ENCODE data around the gene MRPL36. TPM values are rescaled to one million over a fixed set of nuclear protein-coding genes. Genes with fewer than 3 reads are reported as not detected.

Gene MRPL36
- total and polyA plus RNA-seq, 4 donors, result 22.3 to 106 (median 56.3) TPM

GRCh38 chr5:1749346-1750124 lies 50.1 kb downstream of the MRPL36 start (continued):
- TF ChIP-seq, protein P1, sequence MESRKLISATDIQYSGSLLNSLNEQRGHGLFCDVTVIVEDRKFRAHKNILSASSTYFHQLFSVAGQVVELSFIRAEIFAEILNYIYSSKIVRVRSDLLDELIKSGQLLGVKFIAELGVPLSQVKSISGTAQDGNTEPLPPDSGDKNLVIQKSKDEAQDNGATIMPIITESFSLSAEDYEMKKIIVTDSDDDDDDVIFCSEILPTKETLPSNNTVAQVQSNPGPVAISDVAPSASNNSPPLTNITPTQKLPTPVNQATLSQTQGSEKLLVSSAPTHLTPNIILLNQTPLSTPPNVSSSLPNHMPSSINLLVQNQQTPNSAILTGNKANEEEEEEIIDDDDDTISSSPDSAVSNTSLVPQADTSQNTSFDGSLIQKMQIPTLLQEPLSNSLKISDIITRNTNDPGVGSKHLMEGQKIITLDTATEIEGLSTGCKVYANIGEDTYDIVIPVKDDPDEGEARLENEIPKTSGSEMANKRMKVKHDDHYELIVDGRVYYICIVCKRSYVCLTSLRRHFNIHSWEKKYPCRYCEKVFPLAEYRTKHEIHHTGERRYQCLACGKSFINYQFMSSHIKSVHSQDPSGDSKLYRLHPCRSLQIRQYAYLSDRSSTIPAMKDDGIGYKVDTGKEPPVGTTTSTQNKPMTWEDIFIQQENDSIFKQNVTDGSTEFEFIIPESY (IDR thresholded peaks at IDR 0.05), result no peak
- TF ChIP-seq RXRA (IDR thresholded peaks at IDR 0.05) (no peak), GABPA (IDR thresholded peaks at IDR 0.05 in 1 of 2, conservative IDR thresholded peaks at IDR 0.05 in 1 of 2) (no peak)

DNA sequence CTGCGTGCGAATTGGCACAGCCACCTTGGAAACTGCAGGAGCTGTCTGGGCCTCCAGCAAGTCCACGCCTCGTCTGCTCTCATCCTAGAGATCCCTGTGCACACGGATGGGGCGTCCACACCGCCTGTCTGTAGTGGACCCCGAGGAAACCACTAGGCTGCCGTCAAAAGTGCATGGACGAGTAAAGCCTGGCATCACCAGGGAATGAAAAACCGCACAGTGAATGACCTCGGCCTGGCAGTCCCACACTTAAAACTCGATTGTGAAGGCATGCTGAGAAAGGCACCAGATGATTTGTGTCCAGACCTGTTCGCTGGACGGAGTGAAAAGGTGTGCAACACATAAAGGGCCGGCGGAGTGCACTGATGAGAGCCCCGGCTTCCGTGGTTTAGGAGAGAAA lies 50.8 kb downstream of the MRPL36 start:
- no peaks in the 10 kb centered on the region for H3K36me3 ChIP-seq (ENCODE audit: control insufficient read depth in 4 of 4, insufficient read depth in 3 of 4, low read depth in 1 of 4, low read length in 3 of 4)
- 81% methylated on average over 19 of the region's 19 CpGs for WGBS
- no peaks in the 10 kb centered on the region for H3K4me1 ChIP-seq (ENCODE audit: control insufficient read depth in 4 of 4, insufficient read depth in 4 of 4, low read length in 3 of 4)
- H3K27me3 ChIP-seq (ENCODE audit: control insufficient read depth in 4 of 4, insufficient read depth in 4 of 4, low read length in 3 of 4), result peaks cover 0 to 4% (median 2%) of the 10 kb centered on the region in 4 donors
- H3K4me3 ChIP-seq (ENCODE audit: low read depth in 1 of 3, low read length in 3 of 3), result no peak overlapping the region
- H3K27ac ChIP-seq (ENCODE audit: low read depth in 1 of 2, low read length in 2 of 2), result no peak overlapping the region
- no peak overlapping the region for H3K9ac ChIP-seq (ENCODE audit: low read depth in 1 of 2, low read length in 2 of 2)
- no peak for DNase-seq (ENCODE audit: low spot score)
- TF ChIP-seq, protein P1 (IDR thresholded peaks at IDR 0.05), result no peak
- TF ChIP-seq, protein P2, sequence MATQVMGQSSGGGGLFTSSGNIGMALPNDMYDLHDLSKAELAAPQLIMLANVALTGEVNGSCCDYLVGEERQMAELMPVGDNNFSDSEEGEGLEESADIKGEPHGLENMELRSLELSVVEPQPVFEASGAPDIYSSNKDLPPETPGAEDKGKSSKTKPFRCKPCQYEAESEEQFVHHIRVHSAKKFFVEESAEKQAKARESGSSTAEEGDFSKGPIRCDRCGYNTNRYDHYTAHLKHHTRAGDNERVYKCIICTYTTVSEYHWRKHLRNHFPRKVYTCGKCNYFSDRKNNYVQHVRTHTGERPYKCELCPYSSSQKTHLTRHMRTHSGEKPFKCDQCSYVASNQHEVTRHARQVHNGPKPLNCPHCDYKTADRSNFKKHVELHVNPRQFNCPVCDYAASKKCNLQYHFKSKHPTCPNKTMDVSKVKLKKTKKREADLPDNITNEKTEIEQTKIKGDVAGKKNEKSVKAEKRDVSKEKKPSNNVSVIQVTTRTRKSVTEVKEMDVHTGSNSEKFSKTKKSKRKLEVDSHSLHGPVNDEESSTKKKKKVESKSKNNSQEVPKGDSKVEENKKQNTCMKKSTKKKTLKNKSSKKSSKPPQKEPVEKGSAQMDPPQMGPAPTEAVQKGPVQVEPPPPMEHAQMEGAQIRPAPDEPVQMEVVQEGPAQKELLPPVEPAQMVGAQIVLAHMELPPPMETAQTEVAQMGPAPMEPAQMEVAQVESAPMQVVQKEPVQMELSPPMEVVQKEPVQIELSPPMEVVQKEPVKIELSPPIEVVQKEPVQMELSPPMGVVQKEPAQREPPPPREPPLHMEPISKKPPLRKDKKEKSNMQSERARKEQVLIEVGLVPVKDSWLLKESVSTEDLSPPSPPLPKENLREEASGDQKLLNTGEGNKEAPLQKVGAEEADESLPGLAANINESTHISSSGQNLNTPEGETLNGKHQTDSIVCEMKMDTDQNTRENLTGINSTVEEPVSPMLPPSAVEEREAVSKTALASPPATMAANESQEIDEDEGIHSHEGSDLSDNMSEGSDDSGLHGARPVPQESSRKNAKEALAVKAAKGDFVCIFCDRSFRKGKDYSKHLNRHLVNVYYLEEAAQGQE (IDR thresholded peaks at IDR 0.05), result no peak
- no peak for TF ChIP-seq ATF3 (IDR thresholded peaks at IDR 0.05)
- TF ChIP-seq RXRA (IDR thresholded peaks at IDR 0.05), result no peak
- no peak for TF ChIP-seq MAX (IDR thresholded peaks at IDR 0.05)
- TF ChIP-seq HNF4A (conservative IDR thresholded peaks at IDR 0.05), result no peak
- no peak for TF ChIP-seq HNF4G (IDR thresholded peaks at IDR 0.05)
- no peak for TF ChIP-seq JUND (IDR thresholded peaks at IDR 0.05)
- H3K9me3 ChIP-seq (ENCODE audit: control insufficient read depth in 4 of 4, low read length in 3 of 4), result no peaks in the 10 kb centered on the region

Other genes starting within 250 kb of the MRPL36 start
- gene NDUFS6, start 1.6 kb upstream of the MRPL36 start, total RNA-seq, result 10 to 100 TPM; 18.7 to 33.4 TPM
- gene NDUFS6, start 1.6 kb upstream of the MRPL36 start, polyA plus RNA-seq, result 10 to 100 TPM; 61.1 to 82.5 TPM
- gene IRX4, start 83.1 kb upstream of the MRPL36 start, total RNA-seq, result not detected
- not detected for gene IRX4, start 83.1 kb upstream of the MRPL36 start, polyA plus RNA-seq